OCI-LY3 (cell line): ENCODE measurements around the gene SGSM2.
"Not testable (repeated sequence)": the region's sequence is repeated elsewhere in the genome, so short reads cannot be mapped to it uniquely, and the experiment has no call there.

Source experiments
- H2AFZ ChIP-seq: fragments of 200-600, 300-600 bp; shearing (Covaris generic); 2 replicates; pipeline ENCODE4 v1.6.0; 2014; ENCODE audit warnings: antibody characterized with exemption, low read depth, low read length
- H3K27ac ChIP-seq: fragments of 200-600, 300-600 bp; sonication (generic); 2 replicates; pipeline ENCODE4 v1.5.1; 2014; ENCODE audit warnings: mild to moderate bottlenecking, low read length, moderate library complexity, mixed read lengths
- H3K27me3 ChIP-seq: fragments of 200-600, 300-600 bp; sonication (generic); 2 replicates; pipeline ENCODE4 v1.6.1; 2014; ENCODE audit warnings: low read depth, low read length, mixed read lengths
- H3K36me3 ChIP-seq: fragments of 200-600, 300-600 bp; sonication (generic); replicated peaks from 2 replicates; pipeline ENCODE3; 2014; ENCODE audit warnings: low read depth, low read length, mixed read lengths
- H3K4me1 ChIP-seq: fragments of 300-600, 200-600 bp; sonication (generic); 2 replicates; pipeline ENCODE4 v1.6.1; 2014; ENCODE audit warnings: low read length, mixed read lengths
- H3K4me2 ChIP-seq: fragments of 200-600, 300-600 bp; sonication (generic); 2 replicates; pipeline ENCODE4 v1.6.1; 2014; ENCODE audit warnings: low read length, mixed read lengths
- H3K4me3 ChIP-seq: fragments of 300-600, 200-600 bp; sonication (generic); 2 replicates; pipeline ENCODE4 v1.5.1; 2014; ENCODE audit warnings: antibody characterized with exemption, mild to moderate bottlenecking, low read length, moderate library complexity
- H3K79me2 ChIP-seq: fragments of 300-600, 200-600 bp; shearing (Covaris generic); 2 replicates; pipeline ENCODE4 v1.6.1; 2014; ENCODE audit warnings: mild to moderate bottlenecking, low read length, mixed read lengths
- H3K9ac ChIP-seq: fragments of 300-600, 200-600 bp; shearing (Covaris generic); 2 replicates; pipeline ENCODE4 v1.6.0; 2014; ENCODE audit warnings: mild to moderate bottlenecking, low read length, moderate library complexity
- H3K9me3 ChIP-seq: fragments of 200-600, 300-600 bp; shearing (Covaris generic); 2 replicates; pipeline ENCODE4 v1.6.1; 2014; ENCODE audit warnings: low read length, mixed read lengths; ENCODE audit not compliant: insufficient read depth
- H4K20me1 ChIP-seq: fragments of 200-600, 300-600 bp; sonication (generic); 2 replicates; pipeline ENCODE4 v1.6.1; 2016; ENCODE audit warnings: low read length, mixed read lengths; ENCODE audit not compliant: insufficient read depth
- EZH2phosphoT487 ChIP-seq: fragments of 200-600 bp; shearing (Covaris generic); IDR thresholded peaks from 2 replicates; pipeline ENCODE4 v1.6.1; 2018; ENCODE audit warnings: antibody characterized with exemption, mixed run types, low read depth
- TF ChIP-seq, protein P1 (sequence below): fragments of 200-600, 300-600 bp; sonication (generic); IDR thresholded peaks from 2 replicates; pipeline ENCODE4 v1.5.1; 2014; ENCODE audit warnings: antibody characterized with exemption, low read length, low read depth

SGSM2 gene

GRCh38 chr17:2309338-2310154, 27.8 kb upstream of the SGSM2 start:
- Histone ChIP-seq H4K20me1 (no peaks in the 10 kb centered on the region), H3K4me2 (no peak overlapping the region), H2AFZ (no peak overlapping the region), H3K27me3 (no peaks in the 10 kb centered on the region), H3K4me3 (no peak overlapping the region), H3K9ac (no peak overlapping the region), H3K9me3 (no peaks in the 10 kb centered on the region), H3K27ac (no peak overlapping the region), H3K4me1 (no peaks in the 10 kb centered on the region), H3K36me3 (no peaks in the 10 kb centered on the region), H3K79me2 (no peaks in the 10 kb centered on the region)
- no peak for TF ChIP-seq EZH2phosphoT487
- TF ChIP-seq, protein P1, sequence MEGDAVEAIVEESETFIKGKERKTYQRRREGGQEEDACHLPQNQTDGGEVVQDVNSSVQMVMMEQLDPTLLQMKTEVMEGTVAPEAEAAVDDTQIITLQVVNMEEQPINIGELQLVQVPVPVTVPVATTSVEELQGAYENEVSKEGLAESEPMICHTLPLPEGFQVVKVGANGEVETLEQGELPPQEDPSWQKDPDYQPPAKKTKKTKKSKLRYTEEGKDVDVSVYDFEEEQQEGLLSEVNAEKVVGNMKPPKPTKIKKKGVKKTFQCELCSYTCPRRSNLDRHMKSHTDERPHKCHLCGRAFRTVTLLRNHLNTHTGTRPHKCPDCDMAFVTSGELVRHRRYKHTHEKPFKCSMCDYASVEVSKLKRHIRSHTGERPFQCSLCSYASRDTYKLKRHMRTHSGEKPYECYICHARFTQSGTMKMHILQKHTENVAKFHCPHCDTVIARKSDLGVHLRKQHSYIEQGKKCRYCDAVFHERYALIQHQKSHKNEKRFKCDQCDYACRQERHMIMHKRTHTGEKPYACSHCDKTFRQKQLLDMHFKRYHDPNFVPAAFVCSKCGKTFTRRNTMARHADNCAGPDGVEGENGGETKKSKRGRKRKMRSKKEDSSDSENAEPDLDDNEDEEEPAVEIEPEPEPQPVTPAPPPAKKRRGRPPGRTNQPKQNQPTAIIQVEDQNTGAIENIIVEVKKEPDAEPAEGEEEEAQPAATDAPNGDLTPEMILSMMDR = no peak

DNA sequence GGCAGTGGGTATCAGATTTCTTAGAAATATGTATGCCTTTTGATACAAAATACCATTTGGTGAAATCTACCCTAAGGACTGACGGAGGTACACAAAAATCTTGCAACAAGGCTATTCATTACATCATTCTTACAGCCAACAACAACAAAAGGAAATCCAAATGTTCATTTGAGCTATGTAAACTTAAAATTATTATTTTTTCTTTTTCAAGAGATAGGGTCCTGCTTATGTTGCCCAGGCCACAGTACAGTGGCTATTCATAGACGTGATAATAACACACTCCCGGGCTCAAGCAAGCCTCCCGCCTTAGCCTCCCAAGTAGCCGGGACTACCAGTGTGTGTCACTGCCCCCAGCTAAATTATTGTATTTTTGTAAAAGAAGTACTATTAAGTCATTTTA, 24.6 kb upstream of the SGSM2 start:
- Histone ChIP-seq H3K79me2 (no peaks in the 10 kb centered on the region), H4K20me1 (no peaks in the 10 kb centered on the region), H3K4me2 (no peak overlapping the region), H3K27ac (no peak overlapping the region), H3K27me3 (no peaks in the 10 kb centered on the region), H3K4me3 (no peak overlapping the region), H3K9ac (no peak overlapping the region), H3K9me3 (no peaks in the 10 kb centered on the region), H3K36me3 (no peaks in the 10 kb centered on the region), H2AFZ (no peak overlapping the region), H3K4me1 (no peaks in the 10 kb centered on the region)
- no peak for TF ChIP-seq EZH2phosphoT487
- TF ChIP-seq, protein P1 = no peak

GRCh38 chr17:2316916-2317205, 20.4 kb upstream of the SGSM2 start:
- H3K27ac ChIP-seq, H3K4me2 ChIP-seq, H3K9ac ChIP-seq, H4K20me1 ChIP-seq, H3K4me1 ChIP-seq, H3K36me3 ChIP-seq, H3K79me2 ChIP-seq, H3K27me3 ChIP-seq, H3K9me3 ChIP-seq, H3K4me3 ChIP-seq, H2AFZ ChIP-seq: not testable (repeated sequence)

DNA sequence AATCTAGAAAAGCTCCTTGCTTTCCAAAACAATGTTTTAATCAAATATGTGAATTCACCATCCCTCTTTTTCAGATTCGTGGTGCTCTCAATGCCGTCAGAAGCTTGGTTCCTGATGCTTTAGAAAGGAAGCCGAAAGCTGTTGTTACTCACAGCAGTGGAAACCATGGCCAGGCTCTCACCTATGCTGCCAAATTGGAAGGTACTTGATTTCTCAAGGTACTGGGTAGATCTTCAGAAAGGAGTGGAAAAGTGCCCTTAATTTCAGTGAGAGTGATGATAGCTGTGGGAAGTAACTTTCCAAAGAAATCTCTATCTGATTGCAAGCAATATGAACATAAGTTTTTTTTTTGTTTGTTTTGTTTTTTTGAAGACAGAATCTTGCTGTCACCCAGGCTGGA, 19.5 kb upstream of the SGSM2 start:
- H4K20me1 ChIP-seq = no peaks in the 10 kb centered on the region
- no peaks in the 10 kb centered on the region for H3K27me3 ChIP-seq
- H3K4me2 ChIP-seq = no peak overlapping the region
- H3K9ac ChIP-seq = no peak overlapping the region
- H3K27ac ChIP-seq = no peak overlapping the region
- H3K36me3 ChIP-seq = no peaks in the 10 kb centered on the region
- H3K79me2 ChIP-seq = no peaks in the 10 kb centered on the region
- peaks cover 5% of the 10 kb centered on the region; the same call in 1 of the 2 replicates for H3K4me1 ChIP-seq
- no peak overlapping the region for H2AFZ ChIP-seq
- H3K4me3 ChIP-seq = no peak overlapping the region
- TF ChIP-seq, protein P1 = no peak
- TF ChIP-seq EZH2phosphoT487 = no peak
- no peaks in the 10 kb centered on the region for H3K9me3 ChIP-seq
